Activated naive CD4-positive, alpha-beta T cell treated with anti-CD3 and anti-CD28 coated beads, Interleukin-2, amount 50 U/mL, for 24 hours (primary cell): ENCODE measurements around the gene PHKG2.
"Not testable (repeated sequence)": the region's sequence is repeated elsewhere in the genome, so short reads cannot be mapped to it uniquely, and the experiment has no call there.

ENCODE experiments used
- H3K27ac Mint-ChIP-seq: one replicate; pipeline ENCODE4 v1.8.0; 2021; ENCODE audit warnings: mild to moderate bottlenecking, mixed read lengths
- H3K27me3 Mint-ChIP-seq: one replicate; pipeline ENCODE4 v1.8.0; 2021; ENCODE audit warnings: mixed read lengths
- H3K36me3 Mint-ChIP-seq: one replicate; pipeline ENCODE4 v1.8.0; 2021; ENCODE audit warnings: mixed read lengths
- H3K4me1 Mint-ChIP-seq: one replicate; pipeline ENCODE4 v1.8.0; 2021; ENCODE audit warnings: mixed read lengths
- H3K4me3 Mint-ChIP-seq: one replicate; pipeline ENCODE4 v1.8.0; 2021; ENCODE audit warnings: mild to moderate bottlenecking, mixed read lengths
- H3K9me3 Mint-ChIP-seq: one replicate; pipeline ENCODE4 v1.8.0; 2021; ENCODE audit warnings: mixed read lengths

Gene PHKG2

GRCh38 chr16:30747799-30748633 is at the start of gene PHKG2:
Gene PHKG2, plus strand, starts transcription at chr16:30748425. Its CDS starts 396 bp downstream, at chr16:30748821.
- Mint-ChIP-seq H3K9me3 (no peaks in the 10 kb centered on the region), H3K27ac (peak within 1 kb of the TSS; percentile 80), H3K4me3 (peak within 1 kb of the TSS; percentile 86), H3K4me1 (peaks cover 18% of the 10 kb centered on the region), H3K27me3 (no peaks in the 10 kb centered on the region), H3K36me3 (no peaks in the 10 kb centered on the region)

- peaks cover 14% of the 10 kb centered on the region for H3K36me3 Mint-ChIP-seq
- peak within 1 kb of the TSS; percentile 98 for H3K4me3 Mint-ChIP-seq
- H3K27me3 Mint-ChIP-seq = no peaks in the 10 kb centered on the region
- peaks cover 28% of the 10 kb centered on the region for H3K4me1 Mint-ChIP-seq
- H3K9me3 Mint-ChIP-seq = no peaks in the 10 kb centered on the region
- H3K27ac Mint-ChIP-seq = peak within 1 kb of the TSS; percentile 99
Measured at GRCh38 chr16:30698816-30699614, 49.2 kb upstream of the PHKG2 start, which contains the start of gene SRCAP. Gene SRCAP, plus strand, starts transcription at chr16:30699171. Its CDS starts 1,654 bp downstream, at chr16:30700825.

- Mint-ChIP-seq H3K4me1 (peaks cover 27% of the 10 kb centered on the region), H3K4me3 (peak overlapping the region; percentile 98), H3K9me3 (no peaks in the 10 kb centered on the region), H3K27ac (peak overlapping the region; percentile 99), H3K36me3 (peaks cover 15% of the 10 kb centered on the region), H3K27me3 (no peaks in the 10 kb centered on the region)
Measured at GRCh38 chr16:30699615-30700099, 48.6 kb upstream of the PHKG2 start.

- Mint-ChIP-seq H3K27me3 (no peaks in the 10 kb centered on the region), H3K4me1 (peaks cover 27% of the 10 kb centered on the region), H3K4me3 (peak overlapping the region; percentile 98), H3K36me3 (peaks cover 15% of the 10 kb centered on the region), H3K9me3 (no peaks in the 10 kb centered on the region), H3K27ac (no peak overlapping the region)
Measured at GRCh38 chr16:30700491-30700890, 47.7 kb upstream of the PHKG2 start.

- Mint-ChIP-seq H3K4me1 (peaks cover 27% of the 10 kb centered on the region), H3K36me3 (peaks cover 15% of the 10 kb centered on the region), H3K27ac (no peak overlapping the region), H3K27me3 (no peaks in the 10 kb centered on the region), H3K4me3 (peak overlapping the region; percentile 55), H3K9me3 (no peaks in the 10 kb centered on the region)
Measured at GRCh38 chr16:30700971-30701370, 47.3 kb upstream of the PHKG2 start.

GRCh38 chr16:30703071-30703470 is 45.2 kb upstream of the PHKG2 start:
- H3K9me3 Mint-ChIP-seq, H3K27me3 Mint-ChIP-seq, H3K27ac Mint-ChIP-seq, H3K4me3 Mint-ChIP-seq: not testable (repeated sequence)
- peaks cover 19% of the 10 kb centered on the region for H3K4me1 Mint-ChIP-seq
- peaks cover 18% of the 10 kb centered on the region for H3K36me3 Mint-ChIP-seq

GRCh38 chr16:30703971-30704370 is 44.3 kb upstream of the PHKG2 start:
- peaks cover 18% of the 10 kb centered on the region for H3K36me3 Mint-ChIP-seq
- H3K27me3 Mint-ChIP-seq = no peaks in the 10 kb centered on the region
- H3K9me3 Mint-ChIP-seq = no peaks in the 10 kb centered on the region
- H3K4me3 Mint-ChIP-seq = no peak overlapping the region
- H3K27ac Mint-ChIP-seq = no peak overlapping the region
- H3K4me1 Mint-ChIP-seq = peaks cover 19% of the 10 kb centered on the region

GRCh38 chr16:30706046-30706445 is 42.2 kb upstream of the PHKG2 start:
- Mint-ChIP-seq H3K4me3 (no peak overlapping the region), H3K9me3 (no peaks in the 10 kb centered on the region), H3K4me1 (peaks cover 5% of the 10 kb centered on the region), H3K27me3 (no peaks in the 10 kb centered on the region), H3K27ac (no peak overlapping the region), H3K36me3 (peaks cover 16% of the 10 kb centered on the region)

GRCh38 chr16:30710971-30711370 is 37.3 kb upstream of the PHKG2 start:
- no peaks in the 10 kb centered on the region for H3K27me3 Mint-ChIP-seq
- peak overlapping the region; percentile 38 for H3K27ac Mint-ChIP-seq
- peaks cover 16% of the 10 kb centered on the region for H3K4me1 Mint-ChIP-seq
- H3K36me3 Mint-ChIP-seq = peaks cover 34% of the 10 kb centered on the region
- H3K9me3 Mint-ChIP-seq = no peaks in the 10 kb centered on the region
- no peak overlapping the region for H3K4me3 Mint-ChIP-seq

- peak overlapping the region; percentile 84 for H3K27ac Mint-ChIP-seq
- no peak overlapping the region for H3K4me3 Mint-ChIP-seq
Measured at GRCh38 chr16:30711712-30712111, 36.5 kb upstream of the PHKG2 start.

GRCh38 chr16:30715750-30716445 is 32.3 kb upstream of the PHKG2 start:
- no peaks in the 10 kb centered on the region for H3K9me3 Mint-ChIP-seq
- peaks cover 37% of the 10 kb centered on the region for H3K36me3 Mint-ChIP-seq
- peaks cover 29% of the 10 kb centered on the region for H3K4me1 Mint-ChIP-seq
- no peaks in the 10 kb centered on the region for H3K27me3 Mint-ChIP-seq
- peak overlapping the region; percentile 86 for H3K4me3 Mint-ChIP-seq
- H3K27ac Mint-ChIP-seq = peak overlapping the region; percentile 93

More at GRCh38 chr16:30711712-30712111, 36.5 kb upstream of the PHKG2 start:
- Mint-ChIP-seq H3K9me3 (no peaks in the 10 kb centered on the region), H3K36me3 (peaks cover 39% of the 10 kb centered on the region), H3K4me1 (peaks cover 23% of the 10 kb centered on the region), H3K27me3 (no peaks in the 10 kb centered on the region)

GRCh38 chr16:30720086-30720485 is 28.1 kb upstream of the PHKG2 start:
- Mint-ChIP-seq H3K4me1 (peaks cover 20% of the 10 kb centered on the region), H3K36me3 (peaks cover 42% of the 10 kb centered on the region)

GRCh38 chr16:30720694-30721093 is 27.5 kb upstream of the PHKG2 start:
- no peak overlapping the region for H3K27ac Mint-ChIP-seq
- peaks cover 39% of the 10 kb centered on the region for H3K36me3 Mint-ChIP-seq
- no peak overlapping the region for H3K4me3 Mint-ChIP-seq
- no peaks in the 10 kb centered on the region for H3K27me3 Mint-ChIP-seq
- no peaks in the 10 kb centered on the region for H3K9me3 Mint-ChIP-seq
- H3K4me1 Mint-ChIP-seq = peaks cover 16% of the 10 kb centered on the region

More at GRCh38 chr16:30720086-30720485, 28.1 kb upstream of the PHKG2 start:
- peak overlapping the region; percentile 14 for H3K27ac Mint-ChIP-seq
- H3K4me3 Mint-ChIP-seq = no peak overlapping the region
- no peaks in the 10 kb centered on the region for H3K27me3 Mint-ChIP-seq
- H3K9me3 Mint-ChIP-seq = no peaks in the 10 kb centered on the region

- Mint-ChIP-seq H3K36me3 (peaks cover 34% of the 10 kb centered on the region), H3K27ac (no peak overlapping the region), H3K4me3 (no peak overlapping the region), H3K27me3 (no peaks in the 10 kb centered on the region), H3K9me3 (no peaks in the 10 kb centered on the region), H3K4me1 (peaks cover 11% of the 10 kb centered on the region)
Measured at GRCh38 chr16:30721167-30721566, 27.1 kb upstream of the PHKG2 start.

GRCh38 chr16:30721606-30722005 is 26.6 kb upstream of the PHKG2 start:
- H3K4me3 Mint-ChIP-seq = no peak overlapping the region
- H3K27me3 Mint-ChIP-seq = no peaks in the 10 kb centered on the region
- H3K9me3 Mint-ChIP-seq = no peaks in the 10 kb centered on the region
- peaks cover 31% of the 10 kb centered on the region for H3K36me3 Mint-ChIP-seq
- H3K4me1 Mint-ChIP-seq = peaks cover 7% of the 10 kb centered on the region
- H3K27ac Mint-ChIP-seq = peak overlapping the region; percentile 9
